IPS-11a (cell line): ENCODE data around the gene TAGLN3.
A peak's percentile ranks its signal among the peaks of the same experiment; 100 is the strongest.

Source experiments
- H3K4me3 ChIP-seq: one replicate; pipeline ENCODE4 v1.5.1; 2013; ENCODE audit warnings: low read depth, low read length, control low read depth

The TAGLN3 gene

DNA sequence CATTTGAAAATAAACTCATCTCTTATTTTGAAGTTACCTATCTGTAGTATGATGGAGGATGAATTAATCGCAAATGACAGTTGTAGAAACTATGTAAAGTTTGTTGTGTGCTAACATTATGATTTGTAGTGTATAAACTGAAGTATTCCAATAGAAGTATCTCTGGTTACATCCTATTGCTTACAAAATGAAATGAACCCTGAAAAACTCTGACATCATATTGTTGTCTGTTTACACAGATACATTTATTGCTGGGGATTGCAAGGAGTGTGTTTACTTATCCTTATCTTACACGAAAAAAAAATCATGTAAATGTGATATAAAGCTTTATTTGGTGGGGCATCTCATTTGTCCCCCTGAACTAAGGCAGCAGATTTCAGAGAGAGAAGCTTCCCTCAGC is 22.5 kb upstream of the TAGLN3 start:
- H3K4me3 ChIP-seq = no peak overlapping the region

DNA sequence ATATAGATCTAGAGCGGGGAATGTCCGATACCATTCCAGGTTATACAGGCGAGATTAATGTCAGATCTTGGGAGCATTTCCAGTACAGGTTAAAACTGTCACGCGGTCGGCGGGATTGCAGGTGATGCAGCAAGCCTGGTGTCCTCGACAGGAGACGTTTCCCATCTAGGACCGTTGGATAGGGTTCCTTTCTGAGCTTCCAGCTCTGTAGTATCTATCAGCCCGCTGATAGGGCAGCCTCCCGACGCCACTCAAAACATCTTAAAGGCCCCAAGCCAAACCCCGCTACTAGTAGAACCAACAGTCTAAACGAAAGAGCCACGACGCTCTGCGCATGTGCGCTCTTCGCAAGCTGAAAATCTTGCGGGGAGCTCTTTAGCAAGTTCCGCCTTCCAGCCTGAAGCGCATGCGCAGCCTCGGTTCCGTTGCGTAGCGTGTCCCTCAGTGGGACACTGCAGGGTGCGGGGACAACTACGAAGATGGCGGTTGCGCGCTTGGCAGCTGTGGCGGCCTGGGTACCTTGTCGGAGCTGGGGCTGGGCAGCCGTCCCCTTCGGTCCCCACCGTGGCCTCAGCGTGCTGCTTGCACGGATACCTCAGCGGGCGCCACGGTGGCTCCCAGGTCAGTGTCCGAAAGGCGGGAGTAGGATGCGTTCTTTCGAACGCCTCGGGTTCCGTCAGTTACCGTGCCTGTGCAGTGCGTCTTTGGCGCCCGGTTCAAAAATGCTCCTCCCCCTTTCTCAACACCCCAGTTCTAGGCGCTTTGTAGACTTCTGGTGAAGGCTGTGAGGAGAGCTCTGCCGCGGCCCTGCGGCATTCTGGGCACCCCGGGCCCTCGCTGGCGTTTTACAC is 19.9 kb upstream of the TAGLN3 start, which contains the start of gene ABHD10:
ABHD10 (plus strand) TSS at position 444 of the 851 bp plus-strand sequence; CDS start at position 480, 36 bp downstream.
- H3K4me3 ChIP-seq = peak within 1 kb of the TSS; percentile 67

DNA sequence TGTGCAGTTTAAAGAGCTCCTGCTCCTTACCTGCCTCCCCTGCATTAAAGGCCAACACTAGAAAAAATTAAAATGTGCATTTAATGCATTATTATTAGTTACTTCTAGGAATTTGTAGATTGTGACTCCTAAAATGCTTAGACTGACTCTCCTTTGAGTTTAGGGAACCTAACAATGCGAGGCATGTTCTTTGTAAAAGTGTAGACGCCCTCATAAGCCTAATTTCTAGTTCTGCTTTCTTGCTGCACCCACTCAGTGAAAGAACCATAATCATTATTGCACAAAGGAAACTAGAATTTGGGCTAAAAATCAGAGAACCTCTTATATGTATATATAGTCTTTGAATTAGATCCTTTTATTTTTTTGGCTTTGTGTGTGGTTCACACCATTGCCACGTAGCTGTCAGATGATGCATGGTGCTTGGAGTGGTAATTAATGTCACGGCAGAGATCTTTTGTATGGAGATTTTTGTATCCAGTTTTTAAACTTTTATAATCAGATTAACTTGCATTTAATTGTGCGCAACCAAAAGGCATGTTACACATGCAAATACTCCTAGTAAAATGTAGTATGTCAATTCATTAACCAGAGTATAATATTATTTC is 19.2 kb upstream of the TAGLN3 start:
- H3K4me3 ChIP-seq = peak overlapping the region; percentile 67

DNA sequence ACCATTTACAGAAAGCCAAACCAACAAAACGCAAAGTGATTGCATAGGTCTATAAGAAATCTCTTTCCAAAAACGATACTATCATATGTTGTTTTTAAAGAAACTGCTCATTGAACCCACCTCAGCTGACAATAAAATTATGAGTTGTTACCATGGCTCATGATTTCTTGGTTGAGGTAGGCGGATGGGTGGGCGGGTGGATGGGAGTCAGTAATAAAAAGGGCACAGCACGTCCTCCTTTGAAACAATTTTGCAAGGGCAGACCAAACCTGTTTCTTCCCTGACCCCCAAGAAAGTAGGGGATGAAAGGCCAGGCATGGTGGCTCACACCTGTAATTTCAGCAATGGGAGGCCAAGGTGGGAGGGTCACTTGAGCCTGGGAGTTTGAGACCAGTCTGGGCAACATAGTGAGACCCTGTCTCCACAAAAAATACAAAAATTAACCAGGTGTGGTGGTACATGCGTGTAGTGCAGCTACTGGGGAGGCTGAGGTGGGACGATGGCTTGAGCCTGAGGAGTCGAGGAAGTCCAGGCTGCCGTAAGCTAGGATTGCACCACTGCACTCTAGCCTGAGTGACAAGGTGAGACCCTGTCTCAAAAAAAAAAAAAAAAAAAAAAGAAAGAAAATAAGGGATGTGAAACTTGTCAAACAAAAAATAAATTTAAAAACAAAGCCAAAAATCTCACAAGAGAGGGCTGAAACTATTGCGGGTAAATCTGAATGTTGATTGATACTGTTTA is 17.8 kb upstream of the TAGLN3 start:
- H3K4me3 ChIP-seq = no peak overlapping the region

DNA sequence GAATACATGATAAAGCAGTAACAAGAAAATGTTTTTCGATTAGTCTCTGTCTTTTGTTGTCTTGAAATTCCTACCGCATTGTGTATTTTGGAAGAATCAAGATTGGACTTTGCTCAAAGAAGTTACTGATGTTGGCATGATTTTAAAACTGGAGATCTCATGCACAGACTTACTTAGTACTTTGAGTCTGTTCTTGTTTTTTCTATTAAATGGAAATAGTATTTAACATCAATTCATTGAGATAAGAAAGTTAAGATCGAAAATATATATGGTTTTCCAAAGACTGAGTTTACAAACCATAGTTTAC is 17.3 kb upstream of the TAGLN3 start:
- no peak overlapping the region for H3K4me3 ChIP-seq

DNA sequence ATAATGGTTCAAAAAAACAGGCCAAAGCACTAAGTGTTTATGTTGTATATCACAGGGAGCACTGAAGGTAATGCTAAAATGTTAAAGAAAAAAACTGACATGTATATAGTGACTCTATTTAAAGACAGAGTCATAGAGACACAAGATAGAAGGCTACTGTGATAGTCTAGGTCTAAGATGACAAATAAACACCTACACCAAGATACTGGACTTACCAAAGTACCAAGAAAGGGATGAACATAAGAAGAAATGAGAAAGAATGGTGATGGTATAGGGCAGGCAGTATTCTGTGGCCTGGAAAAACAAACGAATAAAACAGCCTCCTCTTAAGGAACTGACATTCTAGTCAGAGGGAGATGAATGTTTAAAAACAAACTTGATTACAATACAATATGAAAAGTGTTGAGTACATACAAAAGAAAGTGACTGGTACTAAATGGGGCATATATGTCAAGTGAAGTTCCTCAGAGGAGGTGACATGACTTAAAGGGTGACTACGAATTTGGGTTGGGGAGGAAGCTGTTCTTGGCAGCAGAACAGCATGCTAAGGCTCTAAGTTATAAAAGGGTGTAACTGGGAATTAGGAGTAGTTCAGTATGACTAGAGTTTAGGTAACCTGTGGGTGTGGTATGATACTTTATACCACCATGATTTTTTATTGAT is 14.0 kb upstream of the TAGLN3 start:
- no peak overlapping the region for H3K4me3 ChIP-seq

DNA sequence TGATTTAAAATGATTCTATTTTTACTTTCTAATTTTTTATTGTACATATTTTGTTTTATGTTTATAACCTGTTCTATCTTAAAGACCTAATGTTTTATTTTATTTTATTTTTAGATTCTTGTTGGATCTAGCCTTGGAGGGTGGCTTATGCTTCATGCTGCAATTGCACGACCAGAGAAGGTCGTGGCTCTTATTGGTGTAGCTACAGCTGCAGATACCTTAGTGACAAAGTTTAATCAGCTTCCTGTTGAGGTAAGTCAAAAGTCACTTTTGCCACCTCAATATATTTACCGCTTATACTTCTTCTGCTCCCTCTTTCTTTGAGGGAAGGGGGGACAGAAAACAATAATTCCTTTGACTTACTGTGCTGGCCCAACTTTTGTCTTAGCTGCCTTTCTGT is 11.9 kb upstream of the TAGLN3 start:
- H3K4me3 ChIP-seq = no peak overlapping the region

DNA sequence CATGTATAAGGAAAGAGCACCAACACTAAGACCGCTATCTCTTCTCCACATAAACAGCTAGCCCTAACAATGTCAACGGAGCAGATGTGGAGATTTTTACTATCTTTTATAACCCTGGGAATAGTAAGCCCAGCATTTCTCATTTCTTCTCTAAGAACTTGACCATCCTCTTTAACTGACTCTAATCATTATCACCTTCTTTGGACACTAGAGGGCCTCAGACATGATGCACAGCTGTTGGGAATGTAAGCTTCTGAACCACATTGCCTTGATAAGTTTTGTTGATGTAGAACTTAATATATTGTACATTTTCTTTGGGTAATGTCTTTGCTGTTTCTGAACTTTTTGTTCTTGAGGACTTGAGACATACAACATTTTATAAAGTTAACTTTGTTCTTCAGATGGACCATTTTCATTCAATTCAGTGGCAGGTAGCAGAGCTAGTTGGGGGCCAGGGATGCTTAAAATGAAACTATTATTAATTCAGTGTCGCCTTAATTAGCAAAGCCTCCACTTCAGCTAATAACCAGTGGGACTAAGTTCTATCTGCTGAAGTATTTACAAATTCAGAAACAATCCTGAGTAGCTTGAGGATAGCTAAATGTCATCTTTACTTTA is 9.6 kb upstream of the TAGLN3 start:
- H3K4me3 ChIP-seq = no peak overlapping the region

DNA sequence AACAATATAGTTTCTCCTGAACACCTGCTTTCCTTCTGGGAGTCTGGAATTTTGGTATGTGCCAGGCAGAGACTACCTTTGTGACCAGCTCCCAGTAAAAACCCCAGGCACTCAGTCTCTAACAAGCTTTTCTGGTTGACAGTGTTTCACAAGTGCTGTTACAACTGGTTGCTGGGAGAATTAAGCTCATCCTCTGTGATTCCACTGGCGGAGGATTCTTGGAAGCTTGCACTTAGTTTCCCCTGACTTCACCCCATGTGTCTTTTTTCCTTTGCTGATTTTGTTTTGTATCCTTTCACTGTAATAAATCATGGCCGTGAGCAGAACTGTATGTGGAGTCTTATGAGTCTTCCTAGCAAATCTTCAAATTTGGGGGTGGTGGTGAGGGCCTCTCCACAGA is 5.7 kb upstream of the TAGLN3 start:
- no peak overlapping the region for H3K4me3 ChIP-seq

DNA sequence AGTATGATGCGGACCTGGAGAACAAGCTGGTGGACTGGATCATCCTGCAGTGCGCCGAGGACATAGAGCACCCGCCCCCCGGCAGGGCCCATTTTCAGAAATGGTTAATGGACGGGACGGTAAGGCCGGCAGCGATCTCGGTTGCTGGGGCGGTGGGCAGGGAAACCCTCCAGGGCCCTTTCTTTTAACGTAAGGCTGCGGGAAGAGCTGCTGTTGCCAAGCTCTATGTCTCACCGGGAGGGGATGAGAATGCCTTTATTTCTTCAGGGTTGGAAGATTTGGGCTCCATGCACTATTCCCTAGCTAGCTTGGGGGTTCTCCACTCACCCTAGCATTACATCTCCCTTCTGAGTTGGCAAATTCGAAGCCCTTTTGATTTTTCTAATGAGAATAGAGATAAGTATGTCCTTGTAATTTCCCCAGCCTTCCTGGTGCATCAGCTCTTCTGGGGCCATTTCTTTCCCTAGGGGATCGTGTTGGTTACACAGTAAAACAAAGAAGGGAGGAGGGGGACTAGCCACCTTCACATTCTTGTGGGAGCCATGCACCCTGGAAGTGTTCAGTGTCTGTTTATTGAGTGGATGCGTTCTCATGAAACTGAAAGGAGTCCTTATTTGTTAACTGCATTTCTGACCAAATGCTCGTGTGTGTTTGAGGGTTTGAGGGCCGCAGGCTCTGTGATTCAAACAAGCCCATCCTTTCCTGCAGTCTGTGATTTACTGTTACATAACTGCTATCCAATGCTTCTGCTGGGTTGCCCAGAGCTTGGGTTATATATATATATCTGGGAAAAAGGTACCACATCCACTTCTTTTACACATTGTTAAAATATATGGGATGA is 982 bp downstream of the TAGLN3 start:
- H3K4me3 ChIP-seq = peak overlapping the region; percentile 22

DNA sequence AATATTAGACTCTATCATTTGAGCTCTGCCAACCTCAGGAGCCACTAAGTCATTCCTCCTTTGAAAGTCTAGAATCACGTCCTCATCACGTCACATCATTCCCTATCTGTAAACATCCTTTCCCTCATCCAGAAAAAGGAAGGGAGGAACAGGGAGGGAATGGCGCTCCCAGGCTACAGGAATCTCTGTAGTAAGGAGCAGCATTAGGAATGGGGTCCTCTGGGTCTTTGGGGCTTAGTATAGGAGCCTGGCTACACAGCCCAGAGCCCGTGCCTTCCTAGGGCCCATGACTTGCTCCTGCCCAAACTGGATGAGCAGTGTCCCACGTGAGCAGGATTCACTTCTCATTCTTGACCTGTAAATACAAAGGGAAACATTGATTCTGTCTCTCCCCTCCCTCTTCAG is 1.6 kb downstream of the TAGLN3 start:
- no peak overlapping the region for H3K4me3 ChIP-seq

DNA sequence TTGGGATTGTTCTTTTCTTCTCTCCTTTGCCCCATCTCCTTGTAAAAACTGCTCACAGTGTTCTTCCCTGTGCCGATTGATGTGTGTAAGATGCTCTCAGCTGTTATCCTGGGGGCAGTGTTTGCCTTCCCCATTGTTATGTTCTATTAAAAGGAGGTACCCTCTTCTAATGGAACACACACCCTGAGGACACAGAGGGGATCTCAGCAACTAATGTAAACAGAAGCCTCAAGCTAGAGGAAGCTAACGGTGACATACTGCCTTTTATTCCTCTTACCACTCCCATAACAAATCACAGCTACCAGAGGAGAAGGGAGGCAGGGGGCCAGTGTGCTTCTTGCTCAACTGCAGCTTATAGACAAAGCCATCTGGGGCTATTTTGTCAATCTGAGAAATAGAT is 2.2 kb downstream of the TAGLN3 start:
- no peak overlapping the region for H3K4me3 ChIP-seq

DNA sequence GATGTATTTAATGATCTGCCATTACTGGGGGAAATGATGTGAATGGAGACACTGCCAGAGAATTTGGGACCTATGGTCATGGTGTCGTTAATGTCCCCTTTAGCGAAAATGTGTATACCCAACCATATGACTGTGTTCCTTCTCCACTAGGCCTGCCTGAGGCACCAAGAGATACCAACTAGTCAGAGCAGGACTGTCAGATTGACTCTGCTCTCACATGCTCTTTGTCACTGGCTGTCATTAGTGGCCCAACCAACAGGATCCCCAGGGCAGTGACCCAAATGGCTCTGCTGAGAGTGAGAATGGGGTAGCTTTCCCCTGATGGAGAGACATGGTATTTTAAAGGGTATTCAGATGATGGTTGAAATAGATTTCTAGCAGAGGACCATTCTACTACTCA is 2.8 kb downstream of the TAGLN3 start:
- H3K4me3 ChIP-seq = no peak overlapping the region

DNA sequence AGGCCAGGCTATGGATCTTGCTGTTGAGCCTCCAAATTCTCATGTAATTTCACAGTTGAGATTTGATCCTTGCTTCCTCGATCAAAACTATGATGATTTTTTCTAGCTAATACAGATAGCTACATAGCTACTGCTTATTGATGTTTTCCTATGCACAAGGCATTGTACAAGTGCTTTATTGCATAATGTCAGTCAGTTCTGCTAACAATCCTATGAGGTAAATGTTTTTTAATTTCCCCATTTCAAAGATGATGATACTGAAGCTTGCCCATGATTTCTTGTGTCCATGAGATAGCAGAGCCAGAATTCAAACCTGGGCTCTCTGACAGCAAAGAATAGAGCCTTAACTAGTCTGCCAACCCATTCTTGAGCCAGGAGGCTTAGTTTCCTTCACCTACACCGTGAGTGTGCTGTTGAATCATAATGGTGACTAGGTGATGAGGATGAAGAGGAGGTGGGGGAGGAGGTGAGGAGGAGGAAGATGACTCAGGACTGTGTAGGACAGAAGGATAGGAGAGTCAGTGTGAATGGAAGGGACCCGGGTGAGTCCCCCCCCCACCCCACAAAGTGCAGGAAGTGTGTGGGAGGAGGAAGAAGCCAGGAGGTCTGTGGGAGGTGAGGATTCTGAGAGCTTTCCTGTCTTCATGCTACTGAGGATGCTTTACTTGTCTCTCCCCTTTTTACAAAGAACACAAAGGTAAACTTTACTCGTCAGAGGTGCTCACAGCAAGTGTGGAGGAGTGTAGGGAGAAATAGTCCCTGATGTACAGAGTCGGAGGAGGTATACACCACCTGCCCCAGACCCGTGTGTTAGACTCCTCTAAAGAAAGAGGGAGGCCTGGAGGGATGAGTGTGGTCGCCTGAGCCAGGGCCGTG is 3.6 kb downstream of the TAGLN3 start:
- H3K4me3 ChIP-seq = no peak overlapping the region

DNA sequence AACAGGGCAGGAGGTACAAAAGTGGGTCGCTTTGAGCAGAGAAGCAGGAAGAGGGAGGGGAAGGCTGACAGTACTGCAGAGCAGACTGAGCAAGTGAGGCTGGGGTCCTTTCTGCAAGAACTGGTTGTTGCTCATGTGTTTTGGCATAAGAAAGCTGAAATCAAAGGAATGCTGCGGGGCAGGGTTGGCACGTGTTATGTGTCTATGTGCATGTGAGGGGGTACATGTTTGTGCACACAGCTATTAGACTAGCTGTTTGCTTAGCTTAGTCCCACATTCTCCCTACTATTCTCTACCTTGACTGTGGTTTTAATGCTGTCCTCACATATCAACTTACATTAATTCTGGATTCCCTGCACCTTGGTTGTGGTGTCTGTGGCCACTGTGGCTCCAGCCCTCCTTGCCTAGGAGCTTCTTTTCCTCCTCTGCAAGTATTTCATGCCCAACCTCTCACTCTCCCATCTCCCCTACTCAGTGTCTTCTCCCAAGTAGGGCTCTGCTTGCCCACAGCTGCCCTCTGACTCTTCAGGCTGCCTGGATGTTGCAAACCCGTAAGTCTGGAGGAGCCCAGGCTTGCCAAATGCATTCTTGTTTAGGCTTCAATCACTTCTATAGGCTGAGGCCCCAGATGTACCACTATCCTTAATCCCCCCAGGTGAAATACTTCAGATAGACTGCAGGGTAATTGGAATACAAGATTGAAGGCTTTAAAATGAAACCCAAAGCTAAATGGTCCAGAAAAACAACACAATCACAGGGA is 4.8 kb downstream of the TAGLN3 start:
- no peak overlapping the region for H3K4me3 ChIP-seq

DNA sequence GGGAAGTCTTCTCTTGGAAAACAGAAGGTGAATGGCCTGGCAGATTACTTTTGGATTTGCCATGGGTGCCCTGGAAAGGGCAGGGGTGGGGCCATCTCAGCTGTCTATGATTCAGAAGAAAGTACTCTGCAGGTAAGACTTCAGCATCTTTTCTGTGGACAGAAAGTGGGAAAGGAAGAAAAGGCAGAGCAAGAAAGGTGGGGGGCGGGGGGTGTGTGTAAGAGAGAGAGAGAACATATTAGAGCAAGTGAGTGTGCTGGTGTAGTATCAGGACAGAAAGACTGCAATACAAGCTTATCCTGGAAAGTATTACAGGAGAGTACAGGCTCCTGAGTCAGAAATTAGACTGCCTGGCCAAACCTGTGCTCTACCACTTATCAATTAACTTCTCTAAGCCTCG is 5.5 kb downstream of the TAGLN3 start:
- no peak overlapping the region for H3K4me3 ChIP-seq

DNA sequence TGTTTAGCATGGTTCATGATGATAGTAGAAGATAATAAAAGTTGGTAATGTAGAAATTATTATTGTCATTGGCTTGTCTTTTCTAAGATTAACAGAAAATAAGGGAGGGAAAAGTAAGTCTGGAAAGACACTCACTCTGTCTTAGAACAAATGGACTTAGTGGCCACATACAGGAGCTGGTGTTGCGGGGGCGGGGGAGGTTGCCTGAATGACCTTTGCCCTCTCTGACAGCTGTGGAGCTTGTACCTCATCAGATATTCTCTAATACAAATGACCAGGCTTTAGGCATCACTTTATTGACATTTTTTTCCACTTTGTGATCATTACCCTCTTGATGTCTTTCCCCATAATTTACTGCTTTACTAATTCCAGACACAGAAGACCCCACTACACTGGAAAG is 5.9 kb downstream of the TAGLN3 start:
- H3K4me3 ChIP-seq = no peak overlapping the region

DNA sequence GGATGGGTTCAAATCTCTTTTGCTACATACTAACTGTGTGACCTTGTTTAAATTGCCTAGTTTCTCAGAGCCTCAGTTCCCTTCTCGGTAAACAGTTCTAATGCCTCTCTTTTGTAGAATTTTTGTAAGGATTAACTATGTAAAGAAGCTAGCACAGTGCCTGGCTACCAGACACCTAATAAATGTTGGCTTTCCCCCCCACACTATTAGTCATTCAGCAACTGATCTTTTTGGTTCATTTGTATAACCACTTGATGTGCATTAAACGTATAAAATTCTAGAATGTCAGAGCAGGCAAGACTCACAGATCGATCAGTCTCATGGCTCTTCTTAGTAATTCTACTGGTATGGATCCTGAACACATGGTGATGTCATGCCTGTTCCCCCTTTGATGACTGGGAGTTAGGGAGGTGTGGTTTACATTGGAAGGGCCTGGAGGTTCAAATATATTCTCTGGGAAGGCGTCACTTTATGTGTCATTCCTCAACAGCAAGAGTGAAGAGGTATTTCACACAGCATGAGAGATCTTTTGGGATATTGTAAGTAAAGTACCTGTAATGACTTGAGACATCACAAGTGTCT is 6.5 kb downstream of the TAGLN3 start:
- no peak overlapping the region for H3K4me3 ChIP-seq
